ENCODE measurements around the gene HSD17B7. TPM values are rescaled to one million over a fixed set of nuclear protein-coding genes. Genes with fewer than 3 reads are reported as not detected.

HSD17B7 gene
- total RNA-seq, 1 experiment from 2014 or later, result 25.0 TPM

GRCh38 chr1:162753998-162754585 lies 36.4 kb upstream of the HSD17B7 start:
- no peak for DNase-seq (ENCODE audit: low spot score)
- ChIA-PET CTCF (no interaction called here), POLR2A (no interaction called here)
- Mint-ChIP-seq H3K9me3 (no peaks in the 10 kb centered on the region), H3K4me3 (no peak overlapping the region), H3K27ac (no peak overlapping the region), H3K4me1 (no peaks in the 10 kb centered on the region), H3K36me3 (no peaks in the 10 kb centered on the region), H3K27me3 (ENCODE audit: low read depth) (peaks cover 7% of the 10 kb centered on the region; the same call in 1 of the 2 replicates)
- ATAC-seq, result no peak
- TF ChIP-seq SOX15 (CRISPR knock-in tag; IDR thresholded peaks at IDR 0.05) (no peak), RORB (CRISPR knock-in tag; IDR thresholded peaks at IDR 0.05) (no peak), NR1H2 (CRISPR knock-in tag; IDR thresholded peaks at IDR 0.05) (no peak), ZNF423 (CRISPR knock-in tag; IDR thresholded peaks at IDR 0.05) (no peak), ZNF317 (CRISPR knock-in tag; IDR thresholded peaks at IDR 0.05; ENCODE audit: borderline replicate concordance, low read depth) (no peak), ERG (CRISPR knock-in tag; IDR thresholded peaks at IDR 0.05) (no peak), IRF1 (CRISPR knock-in tag; IDR thresholded peaks at IDR 0.05) (no peak), ATF6 (CRISPR knock-in tag; IDR thresholded peaks at IDR 0.05) (no peak), KAT7 (CRISPR knock-in tag; IDR thresholded peaks at IDR 0.05; ENCODE audit: borderline replicate concordance) (no peak), GTF2I (CRISPR knock-in tag; conservative IDR thresholded peaks at IDR 0.05) (no peak), NFATC4 (CRISPR knock-in tag; IDR thresholded peaks at IDR 0.05) (no peak), TEAD4 (CRISPR knock-in tag; IDR thresholded peaks at IDR 0.05) (no peak), USF1 (CRISPR knock-in tag; IDR thresholded peaks at IDR 0.05) (no peak), FOXP4 (CRISPR knock-in tag; IDR thresholded peaks at IDR 0.05) (no peak), TCF7 (CRISPR knock-in tag; IDR thresholded peaks at IDR 0.05; ENCODE audit: low read depth) (no peak), ATF1 (CRISPR knock-in tag; IDR thresholded peaks at IDR 0.05) (no peak)
- TF ChIP-seq, protein P1, sequence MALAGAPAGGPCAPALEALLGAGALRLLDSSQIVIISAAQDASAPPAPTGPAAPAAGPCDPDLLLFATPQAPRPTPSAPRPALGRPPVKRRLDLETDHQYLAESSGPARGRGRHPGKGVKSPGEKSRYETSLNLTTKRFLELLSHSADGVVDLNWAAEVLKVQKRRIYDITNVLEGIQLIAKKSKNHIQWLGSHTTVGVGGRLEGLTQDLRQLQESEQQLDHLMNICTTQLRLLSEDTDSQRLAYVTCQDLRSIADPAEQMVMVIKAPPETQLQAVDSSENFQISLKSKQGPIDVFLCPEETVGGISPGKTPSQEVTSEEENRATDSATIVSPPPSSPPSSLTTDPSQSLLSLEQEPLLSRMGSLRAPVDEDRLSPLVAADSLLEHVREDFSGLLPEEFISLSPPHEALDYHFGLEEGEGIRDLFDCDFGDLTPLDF (CRISPR knock-in tag; IDR thresholded peaks at IDR 0.05), result no peak
- TF ChIP-seq, protein P2, sequence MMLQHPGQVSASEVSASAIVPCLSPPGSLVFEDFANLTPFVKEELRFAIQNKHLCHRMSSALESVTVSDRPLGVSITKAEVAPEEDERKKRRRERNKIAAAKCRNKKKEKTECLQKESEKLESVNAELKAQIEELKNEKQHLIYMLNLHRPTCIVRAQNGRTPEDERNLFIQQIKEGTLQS (CRISPR knock-in tag; conservative IDR thresholded peaks at IDR 0.05), result no peak

GRCh38 chr1:162755306-162755705 lies 35.2 kb upstream of the HSD17B7 start:
- no peaks in the 10 kb centered on the region for H3K4me1 Mint-ChIP-seq
- H3K27me3 Mint-ChIP-seq (ENCODE audit: low read depth), result no peaks in the 10 kb centered on the region; the same call in 1 of the 2 replicates
- CTCF ChIA-PET, result no interaction called here
- H3K36me3 Mint-ChIP-seq, result no peaks in the 10 kb centered on the region
- H3K4me3 Mint-ChIP-seq, result no peak overlapping the region
- H3K9me3 Mint-ChIP-seq, result no peaks in the 10 kb centered on the region
- POLR2A ChIA-PET, result no interaction called here
- H3K27ac Mint-ChIP-seq, result no peak overlapping the region
- DNase-seq (ENCODE audit: low spot score), result no peak
- no peak for ATAC-seq
- TF ChIP-seq ETV6 (CRISPR knock-in tag; IDR thresholded peaks at IDR 0.05) (no peak), ARID4B (CRISPR knock-in tag; IDR thresholded peaks at IDR 0.05; ENCODE audit: borderline replicate concordance) (no peak), NFYB (CRISPR knock-in tag; conservative IDR thresholded peaks at IDR 0.05; ENCODE audit: low read depth) (no peak), ZSCAN18 (CRISPR knock-in tag; IDR thresholded peaks at IDR 0.05) (no peak)

Data from WTC11 (cell line).